SK-N-SH treated with all-trans-retinoic acid at 6 μM for 48 hours (cell line): ENCODE results near the gene NEU4.

ENCODE experiments used
- ATAC-seq: fragments of 200-7000 bp; cut with Tn5 transposase; 3 replicates; pipeline ENCODE4 v1.9.1; 2020; ENCODE audit warnings: mild to moderate bottlenecking, moderate library complexity
- ARNTL ChIP-seq: fragments of 450-650 bp; formaldehyde crosslinking; IDR thresholded peaks from 2 replicates; pipeline ENCODE4 v1.5.0; 2020; ENCODE audit warnings: low read depth, mild to moderate bottlenecking, moderate library complexity, borderline replicate concordance
- BACH2 ChIP-seq: fragments of 250-450 bp; sonication (Bioruptor Pico); IDR thresholded peaks from 2 replicates; pipeline ENCODE4 v1.9.0; 2021; ENCODE audit warnings: mild to moderate bottlenecking, borderline replicate concordance
- CSDC2 ChIP-seq: fragments of 250-450 bp; sonication (Bioruptor Pico); IDR thresholded peaks from 2 replicates; pipeline ENCODE4 v1.5.0; 2020; ENCODE audit warnings: mild to moderate bottlenecking, moderate library complexity
- ESRRG ChIP-seq: fragments of 250-450 bp; sonication (Bioruptor Pico); IDR thresholded peaks from 2 replicates; pipeline ENCODE4 v1.6.1; 2021; ENCODE audit warnings: mild to moderate bottlenecking
- GLIS3 ChIP-seq: fragments of 250-450 bp; sonication (Bioruptor Pico); IDR thresholded peaks from 2 replicates; pipeline ENCODE4 v1.5.0; 2020; ENCODE audit warnings: mild to moderate bottlenecking, moderate library complexity
- ISL1 ChIP-seq: fragments of 250-450 bp; sonication (Bioruptor Pico); IDR thresholded peaks from 2 replicates; pipeline ENCODE4 v2.1.2; 2022; ENCODE audit warnings: mild to moderate bottlenecking, moderate library complexity
- OSR1 ChIP-seq: fragments of 250-450 bp; sonication (Bioruptor Pico); IDR thresholded peaks from 2 replicates; pipeline ENCODE4 v1.8.0; 2022; ENCODE audit warnings: moderate library complexity, mild to moderate bottlenecking, inconsistent platforms
- PPARA ChIP-seq: fragments of 250-450 bp; sonication (Bioruptor Pico); IDR thresholded peaks from 2 replicates; pipeline ENCODE4 v1.5.0; 2020; ENCODE audit warnings: mild to moderate bottlenecking, borderline replicate concordance
- RARB ChIP-seq: fragments of 250-450 bp; sonication (Bioruptor Pico); IDR thresholded peaks from 2 replicates; pipeline ENCODE4 v1.8.0; 2021; ENCODE audit warnings: mild to moderate bottlenecking, moderate library complexity
- SNAI2 ChIP-seq: fragments of 250-450 bp; sonication (Bioruptor Pico); IDR thresholded peaks from 2 replicates; pipeline ENCODE4 v1.5.0; 2020; ENCODE audit warnings: mild to moderate bottlenecking, moderate library complexity
- TCF4 ChIP-seq: fragments of 250-450 bp; sonication (Bioruptor Pico); IDR thresholded peaks from 2 replicates; pipeline ENCODE4 v1.8.0; 2021; ENCODE audit warnings: mild to moderate bottlenecking, moderate library complexity, borderline replicate concordance
- TOX ChIP-seq: fragments of 250-450 bp; sonication (Bioruptor Pico); IDR thresholded peaks from 2 replicates; pipeline ENCODE4 v1.8.0; 2021; ENCODE audit warnings: mild to moderate bottlenecking, moderate library complexity, borderline replicate concordance
- ZNF565 ChIP-seq: fragments of 450-650 bp; formaldehyde crosslinking; conservative IDR thresholded peaks from 2 replicates; pipeline ENCODE4 v1.5.0; 2020; ENCODE audit warnings: low read depth, mild to moderate bottlenecking, moderate library complexity
- ZNF70 ChIP-seq: fragments of 450-650 bp; formaldehyde crosslinking; IDR thresholded peaks from 2 replicates; pipeline ENCODE4 v1.5.0; 2020; ENCODE audit warnings: mild to moderate bottlenecking, moderate library complexity
- ZNF8 ChIP-seq: fragments of 450-650 bp; formaldehyde crosslinking; IDR thresholded peaks from 2 replicates; pipeline ENCODE4 v1.5.0; 2020; ENCODE audit warnings: mild to moderate bottlenecking, moderate library complexity
- TF ChIP-seq, protein P1 (sequence below): fragments of 250-450 bp; sonication (Bioruptor Pico); IDR thresholded peaks from 2 replicates; pipeline ENCODE4 v1.8.0; 2020; ENCODE audit warnings: mild to moderate bottlenecking, moderate library complexity, borderline replicate concordance
- TF ChIP-seq, protein P2 (sequence below): fragments of 250-450 bp; sonication (Bioruptor Pico); IDR thresholded peaks from 2 replicates; pipeline ENCODE4 v1.5.1; 2021; ENCODE audit warnings: mild to moderate bottlenecking, moderate library complexity
- TF ChIP-seq, protein P3 (sequence below): fragments of 250-450 bp; sonication (Bioruptor Pico); IDR thresholded peaks from 2 replicates; pipeline ENCODE4 v1.8.0; 2021; ENCODE audit warnings: low read depth, mild to moderate bottlenecking, moderate library complexity, borderline replicate concordance
- TF ChIP-seq, protein P4 (sequence below): fragments of 250-450 bp; sonication (Bioruptor Pico); IDR thresholded peaks from 2 replicates; pipeline ENCODE4 v1.5.0; 2020; ENCODE audit warnings: mild to moderate bottlenecking, moderate library complexity
- TF ChIP-seq, protein P5 (sequence below): fragments of 250-450 bp; sonication (Bioruptor Pico); IDR thresholded peaks from 2 replicates; pipeline ENCODE4 v1.5.1; 2020; ENCODE audit warnings: low read depth, mild to moderate bottlenecking, moderate library complexity

NEU4 gene

DNA sequence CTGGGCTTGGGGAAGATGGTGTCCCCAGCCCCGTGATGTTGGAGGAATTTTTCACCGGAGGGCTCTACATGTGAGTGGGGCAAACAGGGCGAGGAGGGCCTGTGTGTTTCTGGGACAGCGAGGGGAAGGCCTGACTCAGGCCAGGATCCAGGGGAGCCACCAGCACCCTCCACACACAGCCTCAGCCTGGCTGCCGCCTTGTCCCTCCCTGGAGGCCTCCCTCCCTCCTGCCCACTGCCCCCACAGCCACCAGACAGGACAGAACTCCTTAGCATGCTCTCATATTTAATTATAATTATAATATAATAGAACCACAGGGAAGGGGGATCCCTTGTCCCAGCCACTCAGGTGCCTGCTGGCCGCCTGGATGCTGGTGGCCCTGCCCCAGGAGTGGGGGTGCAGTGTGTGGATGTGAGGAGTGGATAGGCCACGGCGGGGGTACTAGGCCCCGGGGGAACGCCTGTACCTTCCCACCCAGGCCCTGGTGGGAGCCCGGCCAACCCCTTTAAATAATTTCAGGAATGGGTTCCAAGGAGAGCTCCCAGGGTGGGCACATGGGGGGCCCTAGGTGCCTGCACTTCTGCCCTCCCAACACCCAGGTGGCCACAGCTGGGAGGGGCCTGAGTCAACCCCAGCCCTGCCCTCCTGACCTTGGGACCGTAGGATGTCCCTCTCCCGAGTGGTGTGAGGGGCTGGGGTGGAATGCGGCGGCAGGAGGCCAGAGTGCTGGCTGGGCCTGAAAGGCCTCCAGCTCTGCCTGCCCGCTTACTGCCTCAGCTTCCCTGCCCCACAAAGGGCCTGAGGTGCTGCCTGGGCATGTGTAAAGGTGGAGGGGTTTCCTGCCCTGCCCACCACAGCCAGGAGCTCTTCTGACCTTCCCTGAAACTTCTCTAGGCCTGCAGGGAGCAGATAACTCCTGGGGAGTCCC is 40.9 kb downstream of the NEU4 start:
- TF ChIP-seq OSR1: no peak
- no peak for TF ChIP-seq ISL1
- no peak for TF ChIP-seq RARB (CRISPR knock-in tag)
- TF ChIP-seq ZNF565: no peak
- no peak for ATAC-seq

DNA sequence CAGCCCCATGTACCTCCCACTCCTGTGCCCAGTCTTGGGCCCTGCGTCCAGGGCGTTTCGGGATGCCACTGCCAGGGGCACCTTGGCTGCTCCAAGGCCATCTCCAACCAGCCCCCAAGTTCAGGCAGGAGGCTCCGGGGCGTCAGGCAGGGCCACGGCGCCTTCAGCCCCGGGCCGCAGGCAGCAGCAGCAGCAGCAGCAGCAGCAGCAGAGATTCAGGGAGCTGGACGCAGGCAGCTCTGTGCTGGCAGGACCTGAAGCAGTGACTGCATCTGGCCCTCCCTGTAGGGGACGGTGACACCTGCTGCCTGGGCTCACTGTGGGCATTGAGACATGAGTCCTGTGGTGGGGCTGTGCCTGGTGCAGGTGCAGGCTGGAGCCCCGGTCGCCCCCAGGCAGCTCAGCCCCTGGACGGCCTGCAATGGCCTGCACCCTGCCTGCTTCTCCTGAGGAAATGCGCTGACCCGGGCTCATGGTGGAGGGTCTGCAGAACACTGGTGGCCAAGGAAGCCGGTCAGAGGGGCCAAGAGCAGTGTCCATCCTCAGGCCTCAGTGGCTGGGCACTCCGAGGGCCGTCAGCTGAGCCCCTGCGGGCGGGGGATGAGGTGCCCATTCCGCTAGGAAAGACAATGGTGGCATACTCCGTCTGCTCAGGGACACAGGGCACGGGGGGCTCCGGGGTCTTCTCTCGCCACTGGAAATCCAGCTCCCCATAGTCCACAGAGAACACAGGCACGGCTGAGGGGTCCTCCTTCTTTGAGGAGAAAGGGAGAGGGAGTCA is 41.7 kb downstream of the NEU4 start:
- no peak for ATAC-seq
- TF ChIP-seq OSR1: no peak
- TF ChIP-seq, protein P1, sequence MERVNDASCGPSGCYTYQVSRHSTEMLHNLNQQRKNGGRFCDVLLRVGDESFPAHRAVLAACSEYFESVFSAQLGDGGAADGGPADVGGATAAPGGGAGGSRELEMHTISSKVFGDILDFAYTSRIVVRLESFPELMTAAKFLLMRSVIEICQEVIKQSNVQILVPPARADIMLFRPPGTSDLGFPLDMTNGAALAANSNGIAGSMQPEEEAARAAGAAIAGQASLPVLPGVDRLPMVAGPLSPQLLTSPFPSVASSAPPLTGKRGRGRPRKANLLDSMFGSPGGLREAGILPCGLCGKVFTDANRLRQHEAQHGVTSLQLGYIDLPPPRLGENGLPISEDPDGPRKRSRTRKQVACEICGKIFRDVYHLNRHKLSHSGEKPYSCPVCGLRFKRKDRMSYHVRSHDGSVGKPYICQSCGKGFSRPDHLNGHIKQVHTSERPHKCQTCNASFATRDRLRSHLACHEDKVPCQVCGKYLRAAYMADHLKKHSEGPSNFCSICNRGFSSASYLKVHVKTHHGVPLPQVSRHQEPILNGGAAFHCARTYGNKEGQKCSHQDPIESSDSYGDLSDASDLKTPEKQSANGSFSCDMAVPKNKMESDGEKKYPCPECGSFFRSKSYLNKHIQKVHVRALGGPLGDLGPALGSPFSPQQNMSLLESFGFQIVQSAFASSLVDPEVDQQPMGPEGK: no peak
- TF ChIP-seq GLIS3 (CRISPR knock-in tag): no peak
- TF ChIP-seq ZNF8 (CRISPR knock-in tag): no peak
- TF ChIP-seq, protein P2, sequence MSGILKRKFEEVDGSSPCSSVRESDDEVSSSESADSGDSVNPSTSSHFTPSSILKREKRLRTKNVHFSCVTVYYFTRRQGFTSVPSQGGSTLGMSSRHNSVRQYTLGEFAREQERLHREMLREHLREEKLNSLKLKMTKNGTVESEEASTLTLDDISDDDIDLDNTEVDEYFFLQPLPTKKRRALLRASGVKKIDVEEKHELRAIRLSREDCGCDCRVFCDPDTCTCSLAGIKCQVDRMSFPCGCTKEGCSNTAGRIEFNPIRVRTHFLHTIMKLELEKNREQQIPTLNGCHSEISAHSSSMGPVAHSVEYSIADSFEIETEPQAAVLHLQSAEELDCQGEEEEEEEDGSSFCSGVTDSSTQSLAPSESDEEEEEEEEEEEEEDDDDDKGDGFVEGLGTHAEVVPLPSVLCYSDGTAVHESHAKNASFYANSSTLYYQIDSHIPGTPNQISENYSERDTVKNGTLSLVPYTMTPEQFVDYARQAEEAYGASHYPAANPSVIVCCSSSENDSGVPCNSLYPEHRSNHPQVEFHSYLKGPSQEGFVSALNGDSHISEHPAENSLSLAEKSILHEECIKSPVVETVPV: no peak
- no peak for TF ChIP-seq CSDC2 (CRISPR knock-in tag)
- TF ChIP-seq ZNF70 (CRISPR knock-in tag): no peak
- no peak for TF ChIP-seq TCF4 (CRISPR knock-in tag)
- TF ChIP-seq, protein P3, sequence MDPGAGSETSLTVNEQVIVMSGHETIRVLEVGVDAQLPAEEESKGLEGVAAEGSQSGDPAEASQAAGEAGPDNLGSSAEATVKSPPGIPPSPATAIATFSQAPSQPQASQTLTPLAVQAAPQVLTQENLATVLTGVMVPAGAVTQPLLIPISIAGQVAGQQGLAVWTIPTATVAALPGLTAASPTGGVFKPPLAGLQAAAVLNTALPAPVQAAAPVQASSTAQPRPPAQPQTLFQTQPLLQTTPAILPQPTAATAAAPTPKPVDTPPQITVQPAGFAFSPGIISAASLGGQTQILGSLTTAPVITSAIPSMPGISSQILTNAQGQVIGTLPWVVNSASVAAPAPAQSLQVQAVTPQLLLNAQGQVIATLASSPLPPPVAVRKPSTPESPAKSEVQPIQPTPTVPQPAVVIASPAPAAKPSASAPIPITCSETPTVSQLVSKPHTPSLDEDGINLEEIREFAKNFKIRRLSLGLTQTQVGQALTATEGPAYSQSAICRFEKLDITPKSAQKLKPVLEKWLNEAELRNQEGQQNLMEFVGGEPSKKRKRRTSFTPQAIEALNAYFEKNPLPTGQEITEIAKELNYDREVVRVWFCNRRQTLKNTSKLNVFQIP (CRISPR knock-in tag): no peak
- no peak for TF ChIP-seq ARNTL (CRISPR knock-in tag)
- no peak for TF ChIP-seq PPARA (CRISPR knock-in tag)
- TF ChIP-seq, protein P4, sequence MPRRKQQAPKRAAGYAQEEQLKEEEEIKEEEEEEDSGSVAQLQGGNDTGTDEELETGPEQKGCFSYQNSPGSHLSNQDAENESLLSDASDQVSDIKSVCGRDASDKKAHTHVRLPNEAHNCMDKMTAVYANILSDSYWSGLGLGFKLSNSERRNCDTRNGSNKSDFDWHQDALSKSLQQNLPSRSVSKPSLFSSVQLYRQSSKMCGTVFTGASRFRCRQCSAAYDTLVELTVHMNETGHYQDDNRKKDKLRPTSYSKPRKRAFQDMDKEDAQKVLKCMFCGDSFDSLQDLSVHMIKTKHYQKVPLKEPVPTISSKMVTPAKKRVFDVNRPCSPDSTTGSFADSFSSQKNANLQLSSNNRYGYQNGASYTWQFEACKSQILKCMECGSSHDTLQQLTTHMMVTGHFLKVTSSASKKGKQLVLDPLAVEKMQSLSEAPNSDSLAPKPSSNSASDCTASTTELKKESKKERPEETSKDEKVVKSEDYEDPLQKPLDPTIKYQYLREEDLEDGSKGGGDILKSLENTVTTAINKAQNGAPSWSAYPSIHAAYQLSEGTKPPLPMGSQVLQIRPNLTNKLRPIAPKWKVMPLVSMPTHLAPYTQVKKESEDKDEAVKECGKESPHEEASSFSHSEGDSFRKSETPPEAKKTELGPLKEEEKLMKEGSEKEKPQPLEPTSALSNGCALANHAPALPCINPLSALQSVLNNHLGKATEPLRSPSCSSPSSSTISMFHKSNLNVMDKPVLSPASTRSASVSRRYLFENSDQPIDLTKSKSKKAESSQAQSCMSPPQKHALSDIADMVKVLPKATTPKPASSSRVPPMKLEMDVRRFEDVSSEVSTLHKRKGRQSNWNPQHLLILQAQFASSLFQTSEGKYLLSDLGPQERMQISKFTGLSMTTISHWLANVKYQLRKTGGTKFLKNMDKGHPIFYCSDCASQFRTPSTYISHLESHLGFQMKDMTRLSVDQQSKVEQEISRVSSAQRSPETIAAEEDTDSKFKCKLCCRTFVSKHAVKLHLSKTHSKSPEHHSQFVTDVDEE (CRISPR knock-in tag): no peak
- TF ChIP-seq ISL1: no peak
- no peak for TF ChIP-seq TOX (CRISPR knock-in tag)
- no peak for TF ChIP-seq SNAI2 (CRISPR knock-in tag)
- TF ChIP-seq ESRRG (CRISPR knock-in tag): no peak
- TF ChIP-seq, protein P5, sequence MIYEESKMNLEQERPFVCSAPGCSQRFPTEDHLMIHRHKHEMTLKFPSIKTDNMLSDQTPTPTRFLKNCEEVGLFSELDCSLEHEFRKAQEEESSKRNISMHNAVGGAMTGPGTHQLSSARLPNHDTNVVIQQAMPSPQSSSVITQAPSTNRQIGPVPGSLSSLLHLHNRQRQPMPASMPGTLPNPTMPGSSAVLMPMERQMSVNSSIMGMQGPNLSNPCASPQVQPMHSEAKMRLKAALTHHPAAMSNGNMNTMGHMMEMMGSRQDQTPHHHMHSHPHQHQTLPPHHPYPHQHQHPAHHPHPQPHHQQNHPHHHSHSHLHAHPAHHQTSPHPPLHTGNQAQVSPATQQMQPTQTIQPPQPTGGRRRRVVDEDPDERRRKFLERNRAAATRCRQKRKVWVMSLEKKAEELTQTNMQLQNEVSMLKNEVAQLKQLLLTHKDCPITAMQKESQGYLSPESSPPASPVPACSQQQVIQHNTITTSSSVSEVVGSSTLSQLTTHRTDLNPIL (CRISPR knock-in tag): no peak
- no peak for TF ChIP-seq RARB (CRISPR knock-in tag)
- no peak for TF ChIP-seq BACH2 (CRISPR knock-in tag)
